HL-60 (cell line): Measurements from ENCODE around the gene BSDC1.

Source experiments
- DNase-seq, 2 experiments: peaks; one replicate each; pipeline ENCODE4 v3.0.0-alpha.2; 2010 to 2020; ENCODE audit warnings: low read depth in 1 of 2, low spot score in 1 of 2
- H3K27ac ChIP-seq: fragments of 250-450 bp; sonication (Bioruptor Pico); replicated peaks from 2 replicates; pipeline ENCODE4 v1.5.1; 2020; ENCODE audit warnings: mild to moderate bottlenecking, moderate library complexity
- H3K27me3 ChIP-seq: fragments of 250-450 bp; sonication (Bioruptor Pico); 2 replicates; pipeline ENCODE4 v1.5.1; 2021; ENCODE audit warnings: mild to moderate bottlenecking, moderate library complexity; ENCODE audit not compliant: insufficient read depth, poor library complexity, severe bottlenecking
- H3K4me3 ChIP-seq: replicated peaks from 2 replicates; pipeline ENCODE4 v1.5.1; 2011; ENCODE audit warnings: mild to moderate bottlenecking, control low read depth, low read length; ENCODE audit not compliant: insufficient read depth
- CTCF ChIP-seq: IDR thresholded peaks from one replicate; pipeline ENCODE4 v1.5.1; 2011; ENCODE audit warnings: low read length, control low read depth, inconsistent platforms; ENCODE audit not compliant: insufficient read depth
- GABPA ChIP-seq: IDR thresholded peaks from 2 replicates; pipeline ENCODE4 v1.6.1; 2012; ENCODE audit warnings: low read depth
- POLR2AphosphoS5 ChIP-seq: IDR thresholded peaks from 2 replicates; pipeline ENCODE4 v1.6.1; 2012; ENCODE audit warnings: low read depth
- REST ChIP-seq: IDR thresholded peaks from 2 replicates; pipeline ENCODE4 v1.6.1; 2012; ENCODE audit warnings: low read depth; ENCODE audit not compliant: insufficient replicate concordance
- SPI1 ChIP-seq: IDR thresholded peaks from 2 replicates; pipeline ENCODE4 v1.6.1; 2012; ENCODE audit warnings: low read depth, mild to moderate bottlenecking, borderline replicate concordance

BSDC1 gene

GRCh38 chr1:32329931-32330466, 64.2 kb downstream of the BSDC1 start:
- no peak for TF ChIP-seq REST
- TF ChIP-seq CTCF = no peak
- no peak overlapping the region for H3K27ac ChIP-seq
- H3K27me3 ChIP-seq = no peaks in the 10 kb centered on the region
- no peak overlapping the region for H3K4me3 ChIP-seq
- DNase-seq = no peak

GRCh38 chr1:32327204-32327603, 67.0 kb downstream of the BSDC1 start:
- no peak for DNase-seq
- Histone ChIP-seq H3K27me3 (no peaks in the 10 kb centered on the region), H3K4me3 (no peak overlapping the region), H3K27ac (no peak overlapping the region)
- no peak for TF ChIP-seq CTCF
- no peak for TF ChIP-seq SPI1
- no peak for TF ChIP-seq REST
- no peak for TF ChIP-seq GABPA
- TF ChIP-seq POLR2AphosphoS5 = no peak

- Histone ChIP-seq H3K27me3 (no peaks in the 10 kb centered on the region), H3K27ac (no peak overlapping the region), H3K4me3 (no peak overlapping the region)
- no peak for DNase-seq
- TF ChIP-seq REST = no peak
- no peak for TF ChIP-seq GABPA
These were observed 72.4 kb downstream of the BSDC1 start for GRCh38 chr1:32321712-32322291.
